GM19324 (cell line): ENCODE data around the gene TRIM4.
"Not testable (repeated sequence)": the region's sequence is repeated elsewhere in the genome, so short reads cannot be mapped to it uniquely, and the experiment has no call there.

Experiments
- ATAC-seq: cut with Tn5 transposase; IDR thresholded peaks from one replicate; pipeline ENCODE4 v1.9.1; 2021; ENCODE audit warnings: mild to moderate bottlenecking, moderate library complexity; ENCODE audit not compliant: unreplicated experiment, low FRiP score

TRIM4 gene

DNA sequence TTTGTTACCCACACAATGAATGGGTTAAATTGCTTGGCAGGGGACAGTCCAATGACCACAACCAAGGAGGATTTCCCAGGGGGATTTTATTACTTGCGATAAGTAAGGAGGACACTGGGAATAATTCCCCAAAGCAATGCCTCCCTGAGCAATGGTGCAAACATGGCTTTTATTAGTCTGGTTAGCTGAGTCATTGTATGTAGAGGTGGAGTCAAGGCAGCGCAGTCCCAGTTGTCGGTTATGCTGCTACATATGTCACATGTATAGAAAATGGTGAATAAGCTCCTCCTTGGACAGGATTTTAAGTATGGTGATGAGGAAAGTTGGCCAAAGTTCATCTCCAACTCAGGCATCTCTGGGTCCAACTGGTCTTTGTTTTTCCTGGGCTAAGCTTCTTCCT, 3.9 kb upstream of the TRIM4 start:
- no peak for ATAC-seq

GRCh38 chr7:99920149-99920548, 819 bp upstream of the TRIM4 start:
- ATAC-seq, result no peak

DNA sequence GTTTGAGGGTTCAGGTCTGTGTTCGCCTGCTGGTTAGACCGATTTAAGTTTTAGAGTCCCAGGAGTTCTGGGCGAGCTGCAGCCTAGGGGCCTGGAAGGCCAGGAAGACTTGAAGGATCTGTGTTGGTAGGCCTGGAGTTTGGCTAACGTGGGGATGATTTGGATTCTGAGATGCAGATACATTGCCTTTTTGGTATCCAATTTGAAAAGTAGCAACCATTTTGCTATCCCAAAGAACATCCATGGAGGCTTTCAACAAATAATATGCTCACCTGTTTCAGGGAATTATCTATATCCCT, 433 bp upstream of the TRIM4 start:
- ATAC-seq, result no peak

- no peak for ATAC-seq
Observed at GRCh38 chr7:99910976-99911375, 8.4 kb downstream of the TRIM4 start.

GRCh38 chr7:99901581-99901980, 17.7 kb downstream of the TRIM4 start:
- ATAC-seq, result no peak

DNA sequence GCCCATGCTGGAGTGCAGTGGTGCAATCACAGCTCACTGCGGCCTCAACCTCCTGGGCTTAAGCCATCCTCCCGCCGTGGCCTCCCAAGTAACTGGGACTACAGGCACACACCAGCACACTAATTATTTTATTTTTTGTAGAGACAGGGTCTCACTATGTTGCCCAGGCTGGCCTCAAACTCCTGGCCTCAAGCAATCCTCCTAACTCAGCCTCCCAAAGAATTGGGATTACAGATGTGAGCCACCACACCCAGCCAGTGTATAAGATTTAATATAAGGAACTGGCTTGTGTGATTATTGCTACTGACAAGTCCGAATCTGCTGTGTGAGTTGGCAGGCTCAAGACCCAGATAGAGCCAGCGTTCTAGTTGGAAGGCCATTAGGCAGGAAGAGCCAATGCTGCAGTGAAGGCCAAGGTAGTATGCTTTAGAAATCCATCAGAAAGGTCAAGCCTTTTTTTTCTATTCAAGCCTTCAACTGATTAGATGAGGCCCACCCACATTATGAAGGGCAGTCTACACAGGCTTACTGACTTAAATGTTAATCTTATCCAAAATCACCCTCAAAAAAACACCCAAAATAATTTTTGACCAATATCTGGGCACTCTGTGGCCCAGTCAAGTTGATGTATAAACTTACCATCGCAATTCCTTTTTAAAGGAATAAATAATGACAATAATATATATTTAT, 19.4 kb downstream of the TRIM4 start:
- no peak for ATAC-seq

DNA sequence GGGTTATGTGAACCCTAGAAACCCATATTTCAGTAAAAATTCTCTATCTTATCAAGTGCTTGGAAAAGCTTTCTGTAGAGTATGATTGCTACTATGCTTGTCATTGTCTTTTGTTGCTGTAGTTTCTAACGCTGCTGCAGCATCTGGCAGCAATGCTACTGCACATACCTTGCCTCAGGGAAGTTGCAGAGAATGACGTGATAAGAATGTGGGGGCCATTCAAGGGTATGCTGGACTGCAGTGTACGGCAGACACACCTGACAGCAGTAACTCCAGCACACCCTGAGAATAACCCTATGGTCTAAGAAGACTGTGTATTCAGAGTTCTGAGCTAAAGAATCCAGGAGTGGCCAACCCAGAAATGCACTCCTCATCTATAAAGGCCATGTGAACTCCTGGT, 20.5 kb downstream of the TRIM4 start:
- no peak for ATAC-seq

- no peak for ATAC-seq
Observed at GRCh38 chr7:99898023-99898357, 21.3 kb downstream of the TRIM4 start.

DNA sequence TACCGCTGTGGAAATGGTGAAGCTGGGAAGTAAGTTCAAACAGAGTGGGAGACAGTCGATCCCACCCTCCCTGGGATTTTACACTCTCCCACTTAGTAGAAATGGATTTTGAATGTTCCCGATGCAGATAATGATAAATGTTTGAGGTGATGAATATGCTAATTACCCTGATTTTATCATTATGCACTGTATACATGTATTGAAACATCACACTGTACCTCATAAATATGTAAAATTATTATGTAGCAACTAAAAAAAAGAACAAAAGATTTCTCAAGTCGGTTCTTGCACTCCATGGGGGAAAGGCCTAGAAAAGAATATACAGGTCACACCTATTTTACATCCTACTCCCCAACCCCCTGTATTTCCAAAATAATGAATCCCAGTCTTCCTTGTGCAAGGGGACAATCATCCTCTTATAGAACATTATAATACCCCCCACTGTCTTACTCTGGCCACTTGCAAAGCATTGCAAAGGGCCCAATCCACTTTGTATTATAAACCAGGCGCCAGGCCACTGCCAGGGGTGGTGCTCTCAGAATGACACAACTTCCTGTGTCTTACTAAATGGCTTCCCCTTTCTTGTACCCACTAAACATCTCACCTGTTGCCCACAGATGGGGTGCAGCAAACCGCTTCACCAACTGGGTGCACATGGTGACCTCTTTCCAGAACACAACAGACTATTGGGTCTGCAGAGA, 21.9 kb downstream of the TRIM4 start:
- ATAC-seq, result no peak

GRCh38 chr7:99894738-99895137, 24.6 kb downstream of the TRIM4 start:
- no peak for ATAC-seq

GRCh38 chr7:99893280-99893679, 26.1 kb downstream of the TRIM4 start:
- ATAC-seq, result no peak

DNA sequence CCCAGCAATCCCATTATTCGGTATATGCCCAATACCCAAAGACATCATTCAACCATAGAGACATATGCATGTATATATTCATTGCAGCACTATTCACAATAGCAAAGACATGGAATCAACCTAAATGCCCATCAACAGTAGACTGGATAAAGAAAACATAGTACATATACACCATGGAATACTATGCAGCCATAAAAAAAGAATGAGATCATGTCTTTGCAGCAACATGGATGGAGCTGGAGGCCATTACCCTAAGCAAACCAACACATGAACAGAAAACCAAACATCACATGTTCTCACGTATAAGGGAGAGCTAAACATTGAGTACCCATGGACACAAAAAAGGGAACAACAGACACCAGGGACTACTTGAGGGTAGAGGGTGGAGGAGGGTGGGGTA, 29.0 kb downstream of the TRIM4 start:
- ATAC-seq, result not testable (repeated sequence)

DNA sequence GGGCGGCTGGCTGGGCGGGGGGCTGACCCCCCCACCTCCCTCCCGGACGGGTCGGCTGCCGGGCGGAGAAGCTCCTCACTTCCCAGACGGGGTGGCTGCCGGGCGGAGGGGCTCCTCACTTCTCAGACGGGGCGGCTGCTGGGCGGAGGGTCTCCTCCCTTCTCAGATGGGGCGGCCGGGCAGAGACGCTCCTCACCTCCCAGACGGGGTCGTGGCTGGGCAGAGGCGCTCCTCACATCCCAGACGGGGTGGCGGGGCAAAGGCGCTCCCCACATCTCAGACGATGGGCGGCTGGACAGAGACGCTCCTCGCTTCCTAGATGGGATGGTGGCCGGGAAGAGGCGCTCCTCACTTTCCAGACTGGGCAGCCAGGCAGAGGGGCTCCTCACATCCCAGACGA, 31.0 kb downstream of the TRIM4 start:
- ATAC-seq, result not testable (repeated sequence)

DNA sequence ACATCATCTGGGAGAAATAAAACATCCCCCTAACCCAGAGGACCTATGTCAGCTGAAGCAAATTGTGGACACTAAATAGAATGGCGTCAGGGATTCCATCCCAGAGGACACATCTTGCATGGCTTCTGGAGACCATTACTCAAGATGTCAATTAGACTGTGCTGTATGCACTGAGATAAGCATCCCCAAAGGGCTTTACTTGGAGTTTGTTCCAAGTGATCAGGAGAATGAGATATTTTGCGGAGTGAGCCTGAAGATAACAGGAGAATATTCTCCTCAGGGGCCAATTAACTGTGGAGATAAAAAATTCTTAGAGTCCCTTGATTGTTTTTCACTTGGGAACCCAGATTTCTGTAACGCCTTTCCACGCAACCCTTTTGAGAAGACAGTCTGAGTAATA, 38.0 kb downstream of the TRIM4 start:
- no peak for ATAC-seq

DNA sequence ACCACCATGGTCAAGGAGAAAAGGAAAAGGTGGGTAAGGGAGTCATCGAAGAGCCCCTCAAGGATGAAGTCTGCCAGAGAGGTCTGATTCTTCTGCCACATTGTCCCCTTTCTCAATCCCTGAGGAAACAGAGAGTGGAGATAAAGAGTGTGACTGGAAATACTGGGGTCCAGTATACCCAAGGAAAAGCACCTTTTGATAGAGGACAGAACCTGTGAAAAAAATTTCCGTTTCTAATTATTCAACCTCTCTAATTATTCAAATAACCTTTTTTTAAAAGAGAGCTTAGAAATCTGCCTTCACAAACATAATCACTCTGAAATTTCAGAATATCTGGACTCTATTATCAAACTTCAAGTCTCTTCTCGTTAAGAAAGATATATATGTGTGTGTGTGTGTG, 42.4 kb downstream of the TRIM4 start, which contains the start of gene OR2AE1:
TSS of gene OR2AE1 (minus strand) at position 101 of the 400 bp plus-strand sequence. CDS start at position 101, 0 bp downstream.
- no peak for ATAC-seq

DNA sequence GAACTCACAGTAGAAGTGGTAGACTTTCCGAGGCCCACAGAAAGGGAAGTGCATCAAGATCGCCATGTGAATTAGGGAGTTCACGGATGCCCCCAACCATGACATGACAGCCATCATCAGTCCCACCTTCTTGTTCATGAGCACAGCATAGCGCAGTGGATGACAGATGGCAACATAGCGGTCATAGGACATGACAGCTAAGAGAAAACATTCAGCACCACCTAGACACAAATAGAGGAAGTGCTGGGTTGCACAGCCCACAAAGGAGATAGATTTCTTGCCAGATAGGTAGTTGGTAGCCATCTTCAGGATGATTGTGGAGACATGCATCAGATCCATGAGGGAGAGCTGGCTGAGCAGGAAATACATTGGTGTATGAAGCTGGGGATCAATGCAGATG, 42.8 kb downstream of the TRIM4 start:
- no peak for ATAC-seq

GRCh38 chr7:99868246-99868645, 51.1 kb downstream of the TRIM4 start:
- ATAC-seq, result no peak

GRCh38 chr7:99867477-99867876, 51.9 kb downstream of the TRIM4 start:
- not testable (repeated sequence) for ATAC-seq

- ATAC-seq, result no peak
Observed at GRCh38 chr7:99863847-99864440, 55.4 kb downstream of the TRIM4 start.

- no peak for ATAC-seq
Observed at GRCh38 chr7:99860281-99861127, 58.8 kb downstream of the TRIM4 start.

GRCh38 chr7:99855236-99855635, 64.1 kb downstream of the TRIM4 start:
- ATAC-seq, result no peak
